H7 (cell line): ENCODE measurements around the gene BPHL. TPM values are rescaled to one million over a fixed set of nuclear protein-coding genes. Genes with fewer than 3 reads are reported as not detected.

Source experiments
- DNase-seq: peaks from one replicate; pipeline ENCODE4 v3.0.0; 2012
- H3K27me3 ChIP-seq: 2 replicates; pipeline ENCODE4 v1.6.0; 2011; ENCODE audit warnings: mild to moderate bottlenecking, low read length; ENCODE audit not compliant: control insufficient read depth, insufficient read depth
- H3K36me3 ChIP-seq: replicated peaks from 2 replicates; pipeline ENCODE4 v1.5.1; 2011; ENCODE audit warnings: low read length; ENCODE audit not compliant: control insufficient read depth, insufficient read depth
- H3K4me3 ChIP-seq: 2 replicates; pipeline ENCODE4 v1.5.1; 2011; ENCODE audit warnings: low read depth, mild to moderate bottlenecking, control low read depth, low read length, moderate library complexity; ENCODE audit not compliant: insufficient read depth
- total RNA-seq: library from RNA; depleted of rRNA; stranded (reverse); fragments of >200 nt; shearing (Covaris generic); gene quantifications from 2 replicates; pipeline ENCODE4 v1.2.3, GENCODE V29; 2014

The BPHL gene
- total RNA-seq, 1 experiment from 2014 or later = 30.7 TPM

DNA sequence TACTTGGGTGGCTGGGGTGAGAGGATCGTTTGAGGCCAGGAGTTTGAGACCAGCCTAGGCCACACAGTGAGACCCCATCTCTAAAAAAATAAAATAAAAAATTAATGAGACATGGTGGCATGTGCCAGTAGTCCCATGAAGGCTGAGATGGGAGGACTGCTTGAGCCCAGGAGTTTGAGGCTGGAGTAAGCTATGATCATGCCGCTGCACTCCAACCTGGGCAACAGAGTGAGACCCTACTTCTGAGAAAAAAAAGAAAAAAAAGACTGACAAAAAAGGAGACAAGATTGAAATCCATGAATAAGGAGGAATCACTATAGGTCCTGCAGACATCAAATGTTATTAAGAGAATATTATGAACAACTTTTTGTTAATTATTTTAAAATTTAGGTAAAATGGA lies 23.7 kb upstream of the BPHL start:
- Histone ChIP-seq H3K27me3 (no peaks in the 10 kb centered on the region), H3K36me3 (peaks cover 10% of the 10 kb centered on the region), H3K4me3 (no peak overlapping the region)
- no peak for DNase-seq

DNA sequence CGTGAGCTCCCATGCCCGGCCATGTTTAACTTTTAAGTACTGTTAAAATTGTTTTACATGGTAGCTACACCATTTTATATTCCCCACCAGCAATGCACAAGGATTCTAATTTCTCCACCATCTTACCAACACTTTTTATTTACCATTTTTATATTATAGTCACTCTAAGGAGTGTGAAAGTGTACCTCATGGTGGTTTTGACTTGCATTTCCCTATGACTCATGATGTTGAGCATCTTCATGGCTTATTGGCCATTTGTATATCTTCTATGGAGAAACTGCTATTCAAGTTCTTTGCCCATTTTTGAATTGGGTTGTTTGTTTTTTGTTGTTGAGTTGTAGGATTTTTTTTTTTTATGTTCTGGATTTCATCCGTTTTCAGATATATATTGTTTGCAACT lies 15.6 kb upstream of the BPHL start:
- Histone ChIP-seq H3K36me3 (peaks cover 14% of the 10 kb centered on the region), H3K27me3 (no peaks in the 10 kb centered on the region)
- no peak for DNase-seq

DNA sequence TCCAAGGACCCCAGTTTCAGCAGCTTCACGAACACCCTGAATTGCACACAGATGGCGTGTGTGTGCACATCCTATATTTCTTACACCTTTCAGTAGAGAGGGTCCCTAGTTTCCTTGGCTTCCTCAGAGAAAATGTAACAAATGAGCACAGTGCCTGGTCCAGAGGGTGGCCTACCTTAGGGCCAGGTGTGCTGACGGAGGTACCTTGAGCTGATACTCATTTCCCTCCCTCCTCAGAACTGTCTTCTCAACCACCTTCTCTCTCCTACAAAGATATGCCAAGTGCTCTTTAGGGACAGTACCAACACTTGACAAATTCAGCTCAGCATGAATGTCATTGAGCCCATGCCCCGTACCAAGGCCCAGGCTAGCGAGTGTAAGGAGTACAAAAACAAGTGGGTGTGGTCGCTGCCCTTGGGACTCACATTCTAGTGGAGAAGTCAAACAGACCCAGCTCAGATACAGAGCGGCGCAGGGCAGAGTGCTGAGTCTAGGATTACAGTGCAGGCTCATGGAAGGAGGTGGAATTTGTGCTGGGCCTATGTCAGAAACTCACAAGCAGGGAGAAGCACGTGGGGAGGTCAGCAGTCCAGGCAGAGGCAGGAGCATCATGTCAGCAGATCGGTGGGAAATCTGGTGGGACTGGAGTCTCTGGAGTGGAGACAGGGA lies 9.6 kb upstream of the BPHL start:
- Histone ChIP-seq H3K27me3 (no peaks in the 10 kb centered on the region), H3K4me3 (no peak overlapping the region)
- no peak for DNase-seq

More for the DNA sequence above, 15.6 kb upstream of the BPHL start:
- no peak overlapping the region for H3K4me3 ChIP-seq

DNA sequence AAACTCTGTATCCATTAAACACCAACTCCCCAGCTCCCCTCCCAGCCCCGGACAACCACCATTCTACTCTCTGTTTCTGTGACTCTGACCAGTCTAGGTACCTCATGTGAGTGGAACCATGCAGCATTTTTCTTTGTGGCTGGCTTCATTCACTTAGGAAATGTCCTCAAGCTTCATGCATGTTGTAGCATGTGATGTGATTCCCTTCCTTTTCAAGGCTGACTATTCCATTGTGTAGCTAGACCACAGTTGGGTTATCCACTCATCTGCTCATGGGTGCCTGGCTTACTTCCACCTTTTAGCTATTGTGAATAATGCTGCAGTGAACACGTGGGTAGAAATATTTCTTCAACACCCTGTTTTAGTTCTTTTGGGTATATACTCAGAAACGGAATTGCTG lies 8.8 kb upstream of the BPHL start:
- Histone ChIP-seq H3K36me3 (peaks cover 10% of the 10 kb centered on the region), H3K27me3 (no peaks in the 10 kb centered on the region), H3K4me3 (no peak overlapping the region)
- no peak for DNase-seq

More for the DNA sequence above, 9.6 kb upstream of the BPHL start:
- peaks cover 14% of the 10 kb centered on the region for H3K36me3 ChIP-seq

DNA sequence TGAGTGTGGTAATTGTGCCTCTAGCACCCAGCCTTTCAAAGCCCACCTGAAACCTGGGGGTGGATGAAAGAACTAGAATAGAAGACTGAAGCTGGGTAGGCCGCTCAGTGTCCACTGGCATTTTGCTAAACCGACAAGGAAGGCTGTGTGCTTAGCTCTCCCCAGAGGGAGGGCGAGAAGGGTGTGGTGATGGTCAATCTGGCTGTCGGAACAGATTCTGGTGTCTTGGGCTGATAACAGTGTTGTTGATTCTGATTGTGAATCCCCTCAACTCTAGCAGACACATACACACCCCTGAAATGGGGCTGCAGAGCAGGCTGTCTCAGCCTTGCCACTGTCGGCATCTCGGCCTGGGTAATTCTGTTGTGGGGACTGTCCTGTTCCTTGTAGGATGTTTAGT lies 4.1 kb upstream of the BPHL start:
- no peak for DNase-seq
- Histone ChIP-seq H3K36me3 (peaks cover 4% of the 10 kb centered on the region), H3K4me3 (no peak overlapping the region), H3K27me3 (no peaks in the 10 kb centered on the region)

DNA sequence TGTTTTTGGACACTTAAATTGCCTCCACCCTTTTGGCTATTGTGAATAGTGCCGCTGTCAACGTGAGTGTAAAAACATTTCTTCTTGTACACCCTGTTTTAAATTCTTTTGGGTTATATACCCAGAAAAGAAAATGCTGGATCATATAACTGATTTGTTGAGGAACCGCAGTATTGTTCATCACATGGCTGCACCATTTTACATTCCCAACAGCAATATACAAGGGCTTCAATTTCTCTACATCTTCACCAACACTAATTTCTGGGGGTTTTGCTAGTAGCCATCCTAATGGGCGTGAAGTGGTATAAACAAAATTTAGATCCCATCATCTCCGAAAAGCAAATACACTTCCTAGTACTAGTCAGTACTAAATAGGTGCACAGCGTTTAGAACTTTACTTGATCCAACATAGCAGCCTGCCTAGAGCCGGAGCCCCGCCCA lies 579 bp upstream of the BPHL start:
- Histone ChIP-seq H3K27me3 (no peaks in the 10 kb centered on the region), H3K4me3 (peak overlapping the region; percentile 79), H3K36me3 (peaks cover 3% of the 10 kb centered on the region)
- no peak for DNase-seq

DNA sequence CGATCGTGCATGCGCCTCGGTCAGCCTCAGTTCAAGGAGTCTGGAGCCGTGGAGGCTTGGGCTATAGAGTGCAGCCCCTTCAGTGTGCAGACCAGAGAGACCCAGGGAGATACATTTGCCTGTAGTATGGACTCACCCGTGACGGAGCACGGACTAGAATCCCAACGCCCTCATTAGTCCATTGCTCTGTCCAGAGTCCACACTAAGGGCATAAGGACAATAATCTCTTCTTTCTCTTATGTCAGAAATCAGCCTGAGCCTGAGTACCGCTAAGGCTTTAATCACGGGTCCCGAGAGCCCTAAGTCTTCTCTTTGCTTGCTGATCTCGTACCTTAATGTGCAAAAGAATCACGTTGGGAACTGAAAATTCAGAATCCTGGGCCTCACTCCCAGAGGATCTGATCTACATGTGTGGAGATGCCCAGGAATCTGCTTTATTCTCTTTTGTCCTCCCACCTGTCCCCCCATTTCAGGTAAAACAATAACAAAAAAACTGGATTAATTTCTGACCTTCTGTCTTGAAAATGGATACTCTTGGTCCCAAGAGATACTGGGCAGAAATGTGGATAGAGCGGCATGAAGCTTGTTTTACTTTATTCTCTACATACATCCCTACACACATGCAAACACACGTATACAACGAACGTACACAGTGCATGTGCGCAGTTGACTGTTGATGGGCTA lies 671 bp downstream of the BPHL start:
- H3K36me3 ChIP-seq = no peaks in the 10 kb centered on the region
- H3K4me3 ChIP-seq = peak overlapping the region; percentile 79
- DNase-seq = no peak
- no peaks in the 10 kb centered on the region for H3K27me3 ChIP-seq

DNA sequence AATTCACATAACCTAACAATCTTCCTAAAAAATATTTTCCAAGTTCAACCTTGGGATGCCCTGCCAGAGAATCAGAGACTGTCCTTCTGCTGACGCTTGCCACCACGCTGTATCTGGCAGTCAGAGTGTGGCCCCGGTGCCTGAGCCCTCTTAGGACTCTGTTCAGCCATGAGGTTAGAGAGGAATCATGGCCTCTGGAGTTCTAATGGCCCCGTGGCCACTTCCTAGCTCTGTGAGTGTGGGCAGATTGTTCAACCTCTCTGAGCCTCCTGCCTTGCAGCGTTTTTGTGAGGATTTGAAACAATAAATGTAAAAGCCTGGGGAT lies 2.2 kb downstream of the BPHL start:
- peaks cover 2% of the 10 kb centered on the region; the same call in 1 of the 2 replicates for H3K36me3 ChIP-seq
- H3K27me3 ChIP-seq = no peaks in the 10 kb centered on the region
- H3K4me3 ChIP-seq = no peak overlapping the region
- DNase-seq = no peak

DNA sequence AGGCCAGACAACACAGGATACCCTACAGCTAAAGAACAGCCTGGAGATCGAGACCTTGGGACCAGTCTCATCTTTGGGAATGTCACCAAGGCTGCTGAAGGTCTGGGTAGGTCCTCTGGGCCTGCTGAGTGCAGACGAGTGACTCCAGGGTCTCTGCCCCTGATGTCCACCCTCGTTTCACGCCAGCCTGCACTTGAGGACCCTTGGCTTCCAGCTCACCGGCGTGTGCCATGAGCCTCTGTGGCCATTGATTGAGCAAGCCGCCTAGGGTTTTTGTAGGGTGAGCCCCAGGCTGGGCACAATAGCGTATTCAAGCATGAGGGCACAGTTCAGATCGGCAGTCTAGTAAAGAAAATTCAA lies 4.3 kb downstream of the BPHL start:
- Histone ChIP-seq H3K36me3 (peaks cover 4% of the 10 kb centered on the region; the same call in 1 of the 2 replicates), H3K27me3 (no peaks in the 10 kb centered on the region), H3K4me3 (no peak overlapping the region)
- no peak for DNase-seq

DNA sequence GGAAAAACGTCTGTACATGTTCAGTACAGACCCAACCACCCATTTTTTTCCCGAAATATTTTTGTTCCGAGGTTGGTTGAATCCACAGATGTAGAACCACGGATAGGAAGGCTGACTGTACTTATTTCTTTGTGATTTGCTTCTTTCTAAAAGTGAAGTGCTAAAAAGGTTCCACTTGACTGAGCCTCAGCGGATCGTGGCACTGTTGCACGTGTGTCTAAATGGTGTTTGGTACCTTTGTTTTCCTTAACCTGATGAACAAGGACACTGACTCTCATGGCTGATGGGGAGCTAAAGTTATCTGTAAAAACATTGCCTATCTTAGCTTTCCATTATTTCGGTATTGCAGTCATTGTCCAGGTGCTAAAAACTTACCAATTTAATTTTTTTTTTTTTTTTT lies 6.2 kb downstream of the BPHL start:
- Histone ChIP-seq H3K27me3 (no peaks in the 10 kb centered on the region), H3K36me3 (peaks cover 14% of the 10 kb centered on the region), H3K4me3 (no peak overlapping the region)
- DNase-seq = no peak

DNA sequence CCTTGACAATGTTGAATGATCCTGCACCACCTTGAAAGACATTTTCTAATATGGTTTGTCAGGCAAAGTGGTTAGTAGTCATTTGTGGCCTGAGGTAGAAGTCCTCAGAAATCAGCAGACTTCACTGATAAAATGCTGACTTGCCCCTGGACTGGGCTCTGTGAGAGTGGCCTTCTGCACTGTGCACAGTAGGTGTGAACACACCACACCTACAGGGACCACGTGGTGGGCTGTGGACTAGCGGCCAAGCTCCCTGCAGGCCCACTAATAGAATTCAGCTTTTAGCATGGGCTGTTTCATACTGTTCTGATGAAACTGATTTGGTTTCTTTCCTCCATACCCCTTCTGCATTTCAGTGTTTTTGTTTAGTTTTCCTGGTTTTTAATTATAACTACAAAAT lies 7.3 kb downstream of the BPHL start:
- Histone ChIP-seq H3K36me3 (peaks cover 19% of the 10 kb centered on the region), H3K4me3 (no peak overlapping the region), H3K27me3 (no peaks in the 10 kb centered on the region)
- DNase-seq = no peak

DNA sequence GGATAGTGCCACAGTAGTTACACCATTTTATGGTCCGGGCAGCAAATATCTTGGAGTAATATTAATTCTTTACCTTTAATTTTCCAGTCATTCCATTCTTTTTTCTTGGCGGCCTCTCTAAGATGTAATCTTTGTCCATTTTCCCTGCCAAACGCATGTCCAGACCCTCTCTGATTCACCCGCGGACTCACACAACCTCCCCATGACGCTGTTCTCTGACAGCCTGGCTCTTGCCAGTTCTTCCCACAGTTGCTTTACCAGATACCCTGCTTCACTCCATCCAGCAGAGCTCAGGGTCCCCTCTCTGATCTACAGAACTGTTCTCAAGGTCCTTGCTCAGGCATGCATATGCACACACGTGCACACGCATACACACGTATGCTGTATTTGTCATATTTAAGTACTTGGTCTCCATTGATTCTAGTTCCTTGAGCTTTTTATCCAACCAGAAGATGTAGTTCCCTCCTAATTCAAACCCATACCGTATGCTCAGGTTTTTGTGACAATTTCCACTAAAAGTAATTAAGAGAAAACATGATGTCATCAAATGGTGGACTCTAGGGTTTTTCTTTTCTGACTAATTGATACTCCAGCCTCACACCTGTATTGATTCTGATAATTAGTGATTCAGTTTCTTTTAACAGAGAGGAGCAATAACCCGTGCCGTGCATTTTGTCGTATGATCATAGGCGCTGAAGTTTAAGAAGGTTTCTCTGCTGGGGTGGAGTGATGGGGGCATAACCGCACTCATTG lies 10.0 kb downstream of the BPHL start:
- no peak overlapping the region for H3K4me3 ChIP-seq
- no peaks in the 10 kb centered on the region for H3K27me3 ChIP-seq

DNA sequence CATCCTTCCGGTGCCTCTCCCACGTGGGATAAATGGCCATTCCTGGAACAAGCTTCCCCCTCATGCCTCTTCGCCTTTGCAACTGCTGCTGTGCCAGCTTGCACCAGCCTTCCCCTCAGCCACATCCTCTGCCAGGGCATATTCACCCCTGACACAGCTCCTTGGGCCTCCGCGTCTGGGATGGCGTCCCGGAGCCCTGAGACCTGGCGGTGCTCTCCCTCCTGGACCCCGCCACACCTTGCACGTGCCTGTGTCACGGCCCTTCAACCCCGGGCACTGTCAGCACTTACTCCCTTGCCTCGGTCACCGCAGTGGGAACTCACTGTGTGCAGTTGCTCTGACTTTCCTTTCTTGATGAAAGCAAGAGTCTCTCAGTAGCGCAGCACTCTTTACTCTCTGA lies 13.2 kb downstream of the BPHL start:
- Histone ChIP-seq H3K27me3 (no peaks in the 10 kb centered on the region), H3K4me3 (no peak overlapping the region), H3K36me3 (peaks cover 34% of the 10 kb centered on the region)
- DNase-seq = no peak

More for the DNA sequence above, 10.0 kb downstream of the BPHL start:
- no peak for DNase-seq
- peaks cover 31% of the 10 kb centered on the region for H3K36me3 ChIP-seq

DNA sequence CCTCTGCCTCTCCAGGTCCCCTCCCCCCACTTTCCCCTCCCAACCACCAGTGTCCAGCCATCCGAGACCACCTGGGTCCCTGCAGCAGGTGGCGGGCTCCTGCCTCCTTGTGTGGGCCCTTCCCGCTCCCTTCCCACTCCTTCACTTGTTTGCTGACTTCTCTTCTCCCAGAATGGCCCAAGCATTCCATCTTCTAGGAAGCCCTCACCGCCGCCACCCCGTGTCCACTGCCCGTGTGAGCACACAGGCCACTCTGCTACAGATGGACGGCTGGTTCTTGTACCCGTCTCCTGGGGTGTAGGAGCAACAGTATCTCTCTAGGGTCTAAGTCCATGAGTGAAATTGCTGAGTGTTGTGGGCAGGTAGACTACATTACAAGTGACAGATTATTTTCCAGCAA lies 15.0 kb downstream of the BPHL start:
- H3K36me3 ChIP-seq = peaks cover 35% of the 10 kb centered on the region
- H3K4me3 ChIP-seq = no peak overlapping the region
- DNase-seq = peak; percentile 60

DNA sequence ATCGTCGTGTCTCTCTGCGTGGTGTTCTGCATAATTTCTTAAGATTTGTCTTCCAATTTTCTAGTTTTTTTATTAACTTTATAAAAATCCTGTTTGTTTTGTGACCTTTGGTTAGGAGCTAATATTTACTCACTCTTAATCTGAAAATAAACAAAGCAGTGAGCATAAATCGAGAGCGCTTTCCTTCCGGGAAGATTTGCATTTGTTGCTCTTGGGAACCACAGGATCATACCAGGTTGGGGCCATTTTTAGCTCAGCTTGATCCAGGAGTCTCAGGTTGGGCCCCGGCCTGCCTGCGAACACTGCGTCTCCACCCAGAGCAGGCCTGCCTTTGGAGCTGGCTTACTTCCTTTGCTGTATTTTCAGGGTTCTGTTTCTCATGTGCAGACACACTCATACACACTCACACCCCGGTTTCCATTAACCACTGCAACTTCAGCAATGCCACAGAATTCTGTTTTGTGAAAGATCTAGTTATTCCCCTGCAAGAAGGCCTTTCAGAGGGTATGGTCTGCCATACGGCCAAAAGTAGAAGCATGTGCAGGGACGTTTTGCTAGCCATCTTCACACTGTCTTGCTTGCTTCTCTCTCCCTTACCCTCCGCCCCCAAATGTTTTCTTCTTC lies 17.3 kb downstream of the BPHL start:
- H3K27me3 ChIP-seq = no peaks in the 10 kb centered on the region
- no peak for DNase-seq
- peaks cover 41% of the 10 kb centered on the region for H3K36me3 ChIP-seq
- H3K4me3 ChIP-seq = no peak overlapping the region

More for the DNA sequence above, 15.0 kb downstream of the BPHL start:
- H3K27me3 ChIP-seq = no peaks in the 10 kb centered on the region
